ENCODE data around the gene ZKSCAN7. TPM values are rescaled to one million over a fixed set of nuclear protein-coding genes. Genes with fewer than 3 reads are reported as not detected.
A peak's percentile ranks its signal among the peaks of the same experiment; 100 is the strongest.
"Not testable (repeated sequence)": the region's sequence is repeated elsewhere in the genome, so short reads cannot be mapped to it uniquely, and the experiment has no call there.

ZKSCAN7 gene
- total RNA-seq, 2 donors from 2014 or later: 0.97 to 2.4 TPM

DNA sequence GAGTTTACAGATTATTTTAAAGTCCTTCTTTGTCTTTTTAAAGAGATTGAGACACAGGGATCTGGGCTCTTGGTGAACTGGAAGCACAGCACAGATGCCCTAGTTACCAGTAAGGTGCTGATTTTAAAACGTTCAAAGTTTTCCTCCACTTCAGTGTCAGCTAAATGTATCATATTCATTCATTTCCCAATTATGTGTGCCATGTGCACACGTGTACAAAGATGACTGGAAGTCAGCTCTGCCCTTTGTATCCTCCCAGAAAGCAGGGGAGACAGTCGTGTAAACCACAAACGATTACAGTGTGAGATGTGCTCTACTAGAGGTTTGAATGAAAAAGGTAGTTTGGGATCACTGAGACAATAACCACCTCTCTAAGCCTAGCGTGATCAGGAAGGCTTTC lies 730 bp downstream of the ZKSCAN7 start:
- Mint-ChIP-seq H3K36me3 (peaks cover 23 to 49% of the 10 kb centered on the region in 2 donors), H3K9me3 (peaks cover 10 to 38% of the 10 kb centered on the region in 2 donors), H3K27ac (peak overlapping the region in 1 of 2 donors; percentile 74)
- ATAC-seq: peak; percentile 22 to 57
- no peak for DNase-seq (ENCODE audit: low spot score in 2 of 2)

DNA sequence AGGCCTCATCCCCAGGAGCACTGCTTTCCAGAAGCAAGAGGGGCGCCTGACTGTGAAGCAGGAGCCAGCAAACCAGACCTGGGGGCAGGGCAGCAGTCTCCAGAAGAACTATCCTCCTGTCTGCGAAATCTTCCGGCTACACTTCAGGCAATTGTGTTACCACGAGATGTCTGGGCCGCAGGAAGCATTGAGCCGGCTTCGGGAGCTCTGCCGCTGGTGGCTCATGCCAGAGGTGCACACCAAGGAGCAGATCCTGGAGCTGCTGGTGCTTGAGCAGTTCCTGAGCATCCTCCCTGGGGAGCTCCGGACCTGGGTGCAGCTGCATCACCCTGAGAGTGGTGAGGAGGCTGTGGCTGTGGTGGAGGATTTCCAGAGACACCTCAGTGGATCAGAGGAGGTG lies 2.1 kb downstream of the ZKSCAN7 start:
- peaks cover 37 to 62% of the 10 kb centered on the region in 2 donors for H3K36me3 Mint-ChIP-seq
- H3K9me3 Mint-ChIP-seq: peaks cover 10 to 33% of the 10 kb centered on the region in 2 donors
- no peak for DNase-seq (ENCODE audit: low spot score in 2 of 2)
- no peak for ATAC-seq
- H3K27ac Mint-ChIP-seq: no peak overlapping the region

DNA sequence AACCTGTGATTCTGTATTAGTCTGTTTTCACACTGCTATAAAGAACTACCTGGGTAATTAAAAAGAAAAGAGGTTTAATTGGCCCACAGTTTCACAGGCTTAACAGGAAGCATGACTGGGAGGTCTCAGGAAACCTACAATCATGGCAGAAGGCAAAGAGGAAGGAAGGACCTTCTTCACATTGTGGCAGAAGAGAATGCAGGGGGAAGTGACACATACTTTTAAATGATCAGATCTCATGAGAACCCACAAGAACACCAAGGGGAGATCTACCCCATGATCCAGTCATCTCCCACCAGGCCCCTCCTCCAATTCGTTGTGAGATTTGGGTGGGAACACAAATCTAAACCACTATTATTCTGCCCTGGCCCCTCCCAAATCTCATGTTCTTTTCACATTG lies 6.1 kb downstream of the ZKSCAN7 start:
- Mint-ChIP-seq H3K9me3 (peaks cover 6 to 29% of the 10 kb centered on the region in 2 donors), H3K36me3 (peaks cover 36 to 78% of the 10 kb centered on the region in 2 donors), H3K27ac (no peak overlapping the region)
- ATAC-seq (no peak), DNase-seq (ENCODE audit: low spot score in 2 of 2) (no peak)

DNA sequence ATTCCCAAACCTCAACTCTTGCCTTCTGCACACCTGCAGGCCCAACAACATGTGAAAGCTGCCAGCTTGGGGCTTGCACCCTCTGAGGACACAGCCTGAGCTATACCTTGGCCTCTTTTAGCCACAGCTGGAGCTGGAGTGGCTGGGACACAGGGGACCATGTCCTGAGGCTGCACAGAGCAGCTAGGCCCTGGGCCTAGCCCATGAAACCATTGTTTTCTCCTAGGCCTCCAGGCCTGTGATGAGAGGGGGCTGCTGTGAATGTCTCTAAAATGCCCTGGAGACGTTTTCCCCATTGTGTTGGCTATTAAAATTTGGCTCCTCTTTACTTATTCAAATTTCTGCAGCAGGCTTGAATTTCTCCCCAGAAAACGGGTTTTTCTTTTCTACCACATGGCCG lies 7.2 kb downstream of the ZKSCAN7 start:
- ATAC-seq: no peak
- no peak overlapping the region for H3K27ac Mint-ChIP-seq
- H3K36me3 Mint-ChIP-seq: peaks cover 44 to 76% of the 10 kb centered on the region in 2 donors
- peaks cover 13 to 35% of the 10 kb centered on the region in 2 donors for H3K9me3 Mint-ChIP-seq
- no peak for DNase-seq (ENCODE audit: low spot score in 2 of 2)

DNA sequence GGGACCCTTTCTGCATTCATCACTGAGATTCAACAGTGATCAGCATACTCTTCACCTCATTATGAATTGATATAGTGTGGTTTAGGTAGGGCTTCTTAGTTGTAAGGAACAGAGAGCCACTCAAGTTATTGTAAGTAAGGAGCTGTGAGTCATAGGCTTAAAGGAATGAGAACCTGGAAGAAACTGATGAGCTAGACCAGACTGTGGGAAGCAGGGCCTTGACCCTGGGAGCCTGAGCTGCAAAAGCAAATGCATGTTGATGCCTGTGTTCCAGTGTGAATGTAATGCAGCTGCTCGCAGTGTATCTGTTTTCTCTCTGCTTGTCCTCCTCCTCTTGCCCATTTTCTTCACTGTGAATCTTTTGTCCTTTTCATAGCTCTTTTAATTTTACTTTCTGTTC lies 13.6 kb downstream of the ZKSCAN7 start:
- no peak overlapping the region for H3K27ac Mint-ChIP-seq
- ATAC-seq (no peak), DNase-seq (ENCODE audit: low spot score in 2 of 2) (no peak)
- H3K36me3 Mint-ChIP-seq: peaks cover 77 to 86% of the 10 kb centered on the region in 2 donors
- peaks cover 54 to 67% of the 10 kb centered on the region in 2 donors for H3K9me3 Mint-ChIP-seq

DNA sequence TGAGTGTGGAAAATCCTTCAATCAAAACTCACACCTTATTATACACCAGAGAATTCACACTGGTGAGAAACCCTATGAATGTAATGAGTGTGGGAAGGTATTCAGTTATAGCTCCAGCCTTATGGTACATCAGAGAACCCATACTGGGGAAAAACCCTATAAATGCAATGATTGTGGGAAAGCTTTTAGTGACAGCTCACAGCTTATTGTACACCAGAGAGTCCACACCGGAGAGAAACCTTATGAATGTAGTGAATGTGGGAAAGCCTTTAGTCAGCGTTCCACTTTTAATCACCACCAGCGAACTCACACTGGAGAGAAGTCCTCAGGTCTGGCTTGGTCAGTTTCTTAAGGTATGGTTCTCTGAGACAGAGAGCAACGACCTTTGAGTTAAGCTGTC lies 16.0 kb downstream of the ZKSCAN7 start:
- DNase-seq (ENCODE audit: low spot score in 2 of 2) (no peak), ATAC-seq (no peak)
- peaks cover 64 to 66% of the 10 kb centered on the region in 2 donors for H3K36me3 Mint-ChIP-seq
- no peak overlapping the region for H3K27ac Mint-ChIP-seq
- H3K9me3 Mint-ChIP-seq: peaks cover 48 to 56% of the 10 kb centered on the region in 2 donors

DNA sequence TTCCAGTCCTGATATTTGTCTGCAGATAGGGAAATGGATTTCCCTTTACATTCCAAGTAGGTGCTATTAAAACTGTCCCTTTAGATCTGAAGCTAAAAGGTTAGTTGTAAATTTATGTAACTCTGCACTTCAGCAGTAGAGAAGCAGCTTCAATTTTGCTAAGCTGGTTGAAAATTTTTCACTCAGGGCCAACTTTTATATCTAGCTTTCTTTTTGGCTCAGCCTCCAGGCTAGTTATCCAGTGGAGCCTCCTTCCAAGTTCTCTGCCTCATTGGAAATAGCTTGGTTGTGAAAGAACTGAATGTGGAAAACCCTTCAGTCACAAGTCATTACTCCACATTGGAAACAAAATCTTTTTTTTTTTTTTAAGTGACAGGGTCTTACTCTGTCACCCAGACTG lies 21.6 kb downstream of the ZKSCAN7 start:
- ATAC-seq: no peak
- Mint-ChIP-seq H3K36me3 (peaks cover 38 to 42% of the 10 kb centered on the region in 2 donors), H3K9me3 (peaks cover 29 to 32% of the 10 kb centered on the region in 2 donors)

DNA sequence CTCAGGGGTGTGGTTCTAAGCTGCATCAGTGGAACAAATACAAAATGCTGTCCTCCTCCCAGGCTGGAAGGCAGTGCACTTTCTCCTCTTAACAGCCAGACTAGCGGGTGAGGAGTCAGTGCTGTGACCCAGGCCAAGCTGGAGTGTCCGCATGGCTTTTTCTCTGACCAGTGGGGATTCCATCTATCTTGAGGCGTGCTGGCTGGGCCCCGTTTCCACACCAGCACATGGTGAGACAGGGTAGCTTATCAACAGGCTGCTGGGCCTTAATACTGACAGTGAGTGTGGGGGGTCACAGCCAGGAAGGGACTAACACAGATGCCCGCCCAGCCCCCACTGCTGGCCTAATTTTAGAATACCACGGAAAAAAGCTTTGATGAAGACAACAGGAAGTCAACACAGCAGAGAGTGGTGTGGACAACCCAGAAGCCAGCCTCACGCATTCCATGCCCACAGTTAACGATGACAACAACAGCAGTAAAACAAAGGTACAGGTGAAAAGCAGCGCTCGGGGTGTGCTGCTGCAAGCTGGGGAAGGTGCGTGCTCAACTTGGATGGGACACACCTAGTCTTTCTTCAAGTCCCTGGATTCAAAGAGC lies 22.5 kb downstream of the ZKSCAN7 start:
- not testable (repeated sequence) for ATAC-seq; H3K27ac Mint-ChIP-seq; DNase-seq (ENCODE audit: low spot score in 2 of 2)
- Mint-ChIP-seq H3K36me3 (peaks cover 34 to 37% of the 10 kb centered on the region in 2 donors), H3K9me3 (peaks cover 23 to 25% of the 10 kb centered on the region in 2 donors)

More for the DNA sequence above, 21.6 kb downstream of the ZKSCAN7 start:
- no peak overlapping the region for H3K27ac Mint-ChIP-seq
- no peak for DNase-seq (ENCODE audit: low spot score in 2 of 2)

DNA sequence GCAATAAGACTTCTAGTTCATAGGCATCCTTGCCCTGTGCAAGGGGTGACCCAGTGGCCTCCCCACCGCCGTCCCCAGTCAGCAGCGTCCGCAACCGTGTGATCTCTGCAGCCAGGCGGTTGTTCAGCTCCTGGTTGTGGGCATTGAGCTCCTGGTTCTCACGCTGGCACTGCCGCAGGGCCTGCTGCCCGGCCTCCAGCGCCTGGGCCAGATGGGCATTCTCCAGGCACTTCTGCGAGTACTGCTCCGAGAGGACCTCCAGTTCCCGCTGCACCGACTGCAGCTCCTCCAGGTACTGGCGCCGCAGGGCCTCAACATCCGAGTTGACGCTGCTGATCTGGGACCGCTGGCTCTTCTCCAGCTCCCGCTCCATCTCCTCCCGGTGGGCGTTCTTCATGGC lies 23.3 kb downstream of the ZKSCAN7 start:
- H3K27ac Mint-ChIP-seq; DNase-seq (ENCODE audit: low spot score in 2 of 2); ATAC-seq: not testable (repeated sequence)
- peaks cover 18 to 21% of the 10 kb centered on the region in 2 donors for H3K9me3 Mint-ChIP-seq
- peaks cover 32 to 37% of the 10 kb centered on the region in 2 donors for H3K36me3 Mint-ChIP-seq

DNA sequence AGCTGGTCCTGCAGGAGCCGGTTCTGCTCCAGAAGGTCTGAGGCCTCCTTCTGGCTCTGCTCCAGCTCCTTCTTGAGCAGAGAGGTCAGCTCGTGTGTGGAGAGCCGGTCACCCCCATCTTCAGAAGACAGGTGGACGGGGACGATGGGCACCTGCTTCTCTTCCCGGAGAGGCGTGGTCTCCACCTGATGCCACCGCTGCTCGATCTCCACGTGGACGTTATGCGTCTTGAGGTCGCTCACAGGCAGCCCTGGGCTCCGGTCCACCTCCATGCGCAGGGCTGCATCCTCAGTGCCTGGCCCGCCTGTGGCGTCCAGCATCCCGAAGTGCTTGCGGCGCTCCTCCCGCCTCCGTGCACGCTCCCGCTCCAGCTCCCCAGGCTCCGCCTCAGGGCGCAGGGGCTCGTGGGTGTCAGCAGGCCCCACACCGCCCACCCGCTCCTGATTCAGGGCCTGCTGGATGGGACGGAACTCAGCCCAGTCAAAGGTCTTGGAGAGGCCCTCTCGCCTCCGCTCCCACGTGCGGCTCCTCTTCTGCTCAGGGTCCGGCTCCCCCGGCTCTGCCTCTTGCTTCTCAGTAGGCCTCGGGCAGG lies 24.0 kb downstream of the ZKSCAN7 start:
- H3K9me3 Mint-ChIP-seq: peaks cover 23 to 28% of the 10 kb centered on the region in 2 donors
- H3K27ac Mint-ChIP-seq; DNase-seq (ENCODE audit: low spot score in 2 of 2); ATAC-seq: not testable (repeated sequence)
- H3K36me3 Mint-ChIP-seq: peaks cover 37 to 43% of the 10 kb centered on the region in 2 donors

DNA sequence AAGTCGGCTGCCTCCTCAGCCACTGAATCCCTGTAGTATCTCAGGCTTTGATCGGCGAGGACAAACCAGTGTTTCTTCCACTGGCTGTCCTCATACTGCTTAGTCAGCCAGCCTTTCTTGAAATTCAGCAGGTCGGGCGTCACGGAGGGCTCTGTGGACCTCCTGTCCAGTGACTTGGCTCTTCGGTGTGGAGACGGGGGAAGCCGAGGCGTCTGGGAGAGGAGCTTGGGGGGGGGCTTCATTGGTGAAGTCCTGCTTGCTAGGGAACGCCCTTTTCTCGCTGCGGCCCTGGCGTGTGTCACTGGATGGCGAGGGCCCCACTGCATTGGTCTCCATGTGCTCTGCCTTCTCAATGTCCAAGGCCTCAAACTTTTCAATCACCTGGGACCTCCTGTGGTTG lies 24.8 kb downstream of the ZKSCAN7 start:
- DNase-seq (ENCODE audit: low spot score in 2 of 2); ATAC-seq; H3K27ac Mint-ChIP-seq: not testable (repeated sequence)
- Mint-ChIP-seq H3K9me3 (peaks cover 23 to 33% of the 10 kb centered on the region in 2 donors), H3K36me3 (peaks cover 37 to 48% of the 10 kb centered on the region in 2 donors)

DNA sequence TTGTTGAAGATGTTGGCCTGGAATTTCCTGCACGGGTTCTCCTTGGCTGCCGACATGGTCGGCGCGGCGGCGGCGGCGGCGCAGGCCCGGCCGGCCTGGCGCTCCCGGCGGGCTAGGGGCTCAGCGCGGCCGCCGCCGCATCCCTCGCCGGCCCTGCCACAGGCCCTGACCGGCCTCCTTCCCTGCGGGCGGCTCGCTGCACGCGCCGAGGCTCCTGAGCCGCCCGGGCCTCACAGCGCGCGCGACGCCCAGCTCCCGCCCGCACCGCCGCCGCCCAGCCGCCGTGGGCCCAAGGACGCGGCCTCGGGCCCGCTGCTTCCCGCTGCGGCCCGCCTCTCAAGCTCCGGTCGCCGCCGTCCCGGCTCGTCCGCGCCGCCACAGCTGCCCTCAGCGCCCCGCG lies 26.0 kb downstream of the ZKSCAN7 start:
- peaks cover 41 to 48% of the 10 kb centered on the region in 2 donors for H3K36me3 Mint-ChIP-seq
- ATAC-seq; H3K27ac Mint-ChIP-seq; DNase-seq (ENCODE audit: low spot score in 2 of 2): not testable (repeated sequence)
- peaks cover 23 to 32% of the 10 kb centered on the region in 2 donors for H3K9me3 Mint-ChIP-seq

DNA sequence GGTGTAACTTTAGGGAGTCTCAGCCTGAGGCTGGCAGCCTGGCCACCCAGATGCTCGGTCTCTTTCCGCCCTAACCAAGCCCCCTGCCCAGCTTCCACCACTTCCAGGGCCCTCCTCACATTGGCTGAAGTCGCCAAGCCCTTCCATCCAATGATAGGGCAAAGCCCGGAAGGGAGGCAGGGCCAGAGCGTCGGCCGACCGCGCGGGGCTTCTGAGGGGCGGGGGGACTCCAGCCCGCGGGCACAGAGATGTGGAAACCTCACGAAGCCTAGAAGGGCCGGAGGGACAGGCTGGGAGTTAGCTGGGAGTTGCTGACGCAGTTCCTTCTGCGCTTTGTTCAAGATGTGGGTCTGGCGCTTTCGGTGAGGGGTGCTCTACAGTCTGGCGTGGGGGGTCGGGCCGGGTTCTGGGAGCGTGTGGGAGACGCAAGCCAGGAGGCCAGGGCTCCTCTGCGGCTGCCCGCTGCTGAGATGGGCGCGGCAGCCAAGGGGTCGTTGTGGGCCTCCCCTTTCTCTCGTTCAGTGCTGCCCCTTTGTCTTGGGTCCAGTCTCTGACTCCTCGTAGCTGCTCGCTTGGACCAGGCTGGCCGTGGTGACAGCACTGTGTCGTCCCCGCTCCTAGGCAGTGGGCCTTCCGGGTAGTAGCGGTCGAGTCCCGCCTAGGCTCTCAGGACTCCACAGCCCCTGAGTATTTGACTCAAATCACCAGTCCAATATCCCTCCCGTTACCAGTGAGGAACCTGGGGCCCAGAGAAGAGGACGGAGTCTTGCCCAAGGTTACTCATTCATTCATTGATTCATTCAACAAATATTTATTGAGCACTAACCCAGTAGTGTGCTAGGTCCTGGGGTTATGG lies 29.9 kb downstream of the ZKSCAN7 start, which contains the start of gene ZNF660:
Gene ZNF660, plus strand, starts transcription at position 319 of the 856 bp plus-strand sequence. CDS start 9,230 bp downstream, outside the sequence.
- ATAC-seq (peak; percentile 13 to 33), DNase-seq (ENCODE audit: low spot score in 2 of 2) (no peak)
- Mint-ChIP-seq H3K27ac (no peak within 1 kb of the TSS), H3K36me3 (peaks cover 36 to 43% of the 10 kb centered on the region in 2 donors), H3K9me3 (peaks cover 15 to 26% of the 10 kb centered on the region in 2 donors)

DNA sequence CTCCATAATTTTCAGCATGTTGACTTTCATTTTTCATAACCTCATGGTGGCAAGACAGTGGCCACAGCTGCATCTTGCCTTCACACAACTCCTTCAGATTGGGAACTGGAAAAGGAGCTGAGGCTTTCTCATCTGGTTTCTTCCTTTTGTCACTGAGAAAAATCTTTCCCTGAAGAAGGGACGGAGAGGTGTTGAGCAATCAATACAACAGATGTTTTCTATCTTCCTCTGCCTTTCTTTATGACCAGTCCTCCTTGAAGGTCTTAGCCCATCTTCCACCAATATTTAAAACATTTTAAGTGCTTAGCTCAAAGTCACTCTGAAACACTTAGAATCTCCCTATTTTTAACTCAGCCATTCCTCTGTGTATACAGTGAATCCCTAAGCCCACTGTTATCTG lies 41.6 kb downstream of the ZKSCAN7 start:
- Mint-ChIP-seq H3K9me3 (peaks cover 22% of the 10 kb centered on the region in 2 donors), H3K27ac (no peak overlapping the region), H3K36me3 (peaks cover 17 to 20% of the 10 kb centered on the region in 2 donors)
- DNase-seq (ENCODE audit: low spot score in 2 of 2): no peak
- no peak for ATAC-seq

DNA sequence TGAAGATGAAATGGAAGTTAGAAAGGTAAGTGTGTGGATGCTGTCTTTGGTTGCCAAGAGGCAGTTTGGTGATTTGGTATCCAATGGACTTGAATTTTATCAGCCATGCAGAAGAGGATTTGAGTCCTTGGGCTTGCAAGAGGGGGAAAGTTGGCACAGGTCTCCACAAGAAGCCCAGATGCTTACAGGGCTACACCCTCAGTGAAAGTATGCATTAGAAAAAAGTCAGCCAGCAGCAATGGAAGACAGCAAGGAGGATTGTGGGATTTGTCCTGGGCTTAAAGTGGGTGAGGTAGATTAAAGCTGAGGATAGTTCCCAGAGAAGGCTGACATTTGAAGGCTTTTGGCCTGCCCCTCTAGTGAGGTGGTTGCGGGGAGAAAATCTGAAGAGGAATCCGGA lies 46.8 kb downstream of the ZKSCAN7 start:
- no peak for DNase-seq (ENCODE audit: low spot score in 2 of 2)
- H3K36me3 Mint-ChIP-seq: no peaks in the 10 kb centered on the region
- no peak for ATAC-seq
- H3K9me3 Mint-ChIP-seq: peaks cover 0 to 4% of the 10 kb centered on the region in 2 donors
- H3K27ac Mint-ChIP-seq: no peak overlapping the region

DNA sequence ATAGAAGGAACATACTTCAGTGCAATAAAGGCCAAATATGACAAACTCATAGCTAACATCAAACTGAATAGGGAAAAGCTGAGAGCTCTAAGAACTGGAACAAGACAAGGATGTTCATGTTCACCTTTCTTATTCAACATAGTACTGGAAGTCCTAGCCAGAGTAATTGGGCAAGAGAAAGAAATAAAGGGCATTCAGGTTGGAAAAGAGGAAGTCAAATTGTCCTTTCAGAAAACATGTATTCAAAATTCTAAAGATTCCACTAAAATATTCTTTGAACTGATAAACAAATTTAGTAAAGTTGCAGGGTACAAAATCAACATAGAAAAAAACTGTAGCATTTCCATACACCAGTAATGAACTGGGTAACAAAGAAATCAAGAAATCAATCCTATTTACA lies 57.7 kb downstream of the ZKSCAN7 start:
- Mint-ChIP-seq H3K9me3 (no peaks in the 10 kb centered on the region), H3K27ac (no peak overlapping the region), H3K36me3 (no peaks in the 10 kb centered on the region)
- DNase-seq (ENCODE audit: low spot score in 2 of 2) (no peak), ATAC-seq (no peak)
